DOHH2 (cell line): ENCODE data around the gene LCAT.

Experiments
- CTCF ChIP-seq: fragments of 200-600 bp; sonication (generic); IDR thresholded peaks from one replicate; pipeline ENCODE4 v1.5.1; 2014; ENCODE audit warnings: antibody characterized with exemption, mild to moderate bottlenecking, low read depth, low read length; ENCODE audit not compliant: poor library complexity, severe bottlenecking
- EZH2phosphoT487 ChIP-seq: fragments of 200-600 bp; sonication (generic); IDR thresholded peaks from 2 replicates; pipeline ENCODE4 v1.6.1; 2017; ENCODE audit warnings: borderline replicate concordance, mild to moderate bottlenecking, antibody characterized with exemption, low read length, moderate library complexity, mixed read lengths

- TF ChIP-seq CTCF: no peak
- TF ChIP-seq EZH2phosphoT487: no peak
Observed at GRCh38 chr16:67946128-67946569, 2.2 kb upstream of the LCAT start.
